PC-9 (cell line): Measurements from ENCODE around the gene SNRPB2. TPM values are rescaled to one million over a fixed set of nuclear protein-coding genes. Genes with fewer than 3 reads are reported as not detected.
A peak's percentile ranks its signal among the peaks of the same experiment; 100 is the strongest.

Experiments used
- BruUV-seq: library from RNA; stranded (reverse); fragments of 400-500 nt; replicated peaks from 2 replicates; lab custom pipeline; 2021; lab: Mats Ljungman, UMichigan
- CTCF ChIA-PET: fragments of 300-600 bp; sonication (Branson Sonifier 250); formaldehyde crosslinking; loops from one replicate; lab custom pipeline; 2022; ENCODE audit warnings: antibody characterized with exemption; lab: Charles Lee
- POLR2A ChIA-PET: fragments of 300-600 bp; sonication (Branson Sonifier 250); formaldehyde crosslinking; loops from one replicate; lab custom pipeline; 2022; ENCODE audit warnings: antibody characterized with exemption; ENCODE audit not compliant: unreplicated experiment; lab: Charles Lee
- DNase-seq, 2 experiments: peaks; one replicate each; pipeline versions ENCODE4 v3.0.0 to v3.0.0-alpha.2; 2015 to 2022; ENCODE audit warnings: mixed read lengths in 1 of 2
- H2AFZ ChIP-seq: fragments of 200-600 bp; sonication (generic); 2 replicates; pipeline ENCODE4 v1.8.1; 2017; ENCODE audit warnings: antibody characterized with exemption
- H3F3A ChIP-seq: fragments of 200-600 bp; sonication (generic); 2 replicates; pipeline ENCODE4 v1.8.1; 2017; ENCODE audit warnings: antibody characterized with exemption, mild to moderate bottlenecking, low read depth; ENCODE audit not compliant: insufficient read depth
- H3K27ac ChIP-seq: fragments of 200-600 bp; sonication (generic); 2 replicates; pipeline ENCODE4 v1.6.1; 2016; ENCODE audit warnings: mixed run types
- H3K27me3 ChIP-seq: fragments of 200-600 bp; sonication (generic); 2 replicates; pipeline ENCODE4 v1.6.1; 2016; ENCODE audit warnings: low read depth, mixed run types; ENCODE audit not compliant: insufficient read depth
- H3K36me3 ChIP-seq: fragments of 200-600 bp; sonication (generic); 2 replicates; pipeline ENCODE4 v1.6.1; 2016; ENCODE audit warnings: low read depth, mixed run types
- H3K4me1 ChIP-seq: fragments of 200-600 bp; sonication (generic); replicated peaks from 2 replicates; pipeline ENCODE4 v1.6.1; 2016; ENCODE audit warnings: mixed run types; ENCODE audit not compliant: insufficient read depth
- H3K4me2 ChIP-seq: fragments of 200-600 bp; sonication (generic); 2 replicates; pipeline ENCODE4 v1.6.1; 2017; ENCODE audit warnings: mixed run types
- H3K4me3 ChIP-seq: fragments of 200-600 bp; sonication (generic); 2 replicates; pipeline ENCODE4 v1.6.1; 2016; ENCODE audit warnings: mixed run types
- H3K79me2 ChIP-seq: fragments of 200-600 bp; sonication (generic); 2 replicates; pipeline ENCODE4 v1.6.1; 2017; ENCODE audit warnings: low read depth, mixed run types
- H3K9me2 ChIP-seq: fragments of 200-600 bp; sonication (generic); 2 replicates; pipeline ENCODE4 v1.8.1; 2017; ENCODE audit warnings: mild to moderate bottlenecking; ENCODE audit not compliant: insufficient read depth
- H3K9me3 ChIP-seq: fragments of 200-600 bp; sonication (generic); 2 replicates; pipeline ENCODE4 v1.8.1; 2016; ENCODE audit warnings: low read depth; ENCODE audit not compliant: insufficient read depth
- H4K20me1 ChIP-seq: fragments of 200-600 bp; sonication (generic); 2 replicates; pipeline ENCODE4 v1.8.1; 2017; ENCODE audit not compliant: insufficient read depth
- EZH2 ChIP-seq: fragments of 200-600 bp; sonication (generic); IDR thresholded peaks from 2 replicates; pipeline ENCODE4 v1.8.0; 2017; ENCODE audit warnings: antibody characterized with exemption, low read depth
- intact Hi-C: fragments of 100-400 bp; cut with micrococcal nuclease; formaldehyde crosslinking; loops from one replicate; pipeline ENCODE4 v1.10.0; 2022; ENCODE audit not compliant: unreplicated experiment
- total RNA-seq: library from RNA; stranded (reverse); gene quantifications from 2 replicates; pipeline ENCODE4 v1.2.3, GENCODE V29; 2021
- TF ChIP-seq, protein P1 (sequence below): fragments of 200-600 bp; sonication (generic); conservative IDR thresholded peaks from 2 replicates; pipeline ENCODE4 v1.6.1; 2017; ENCODE audit warnings: mixed run types, antibody characterized with exemption, mild to moderate bottlenecking, moderate library complexity

Gene SNRPB2
- total RNA-seq, 1 experiment from 2014 or later, result 57.9 TPM

DNA sequence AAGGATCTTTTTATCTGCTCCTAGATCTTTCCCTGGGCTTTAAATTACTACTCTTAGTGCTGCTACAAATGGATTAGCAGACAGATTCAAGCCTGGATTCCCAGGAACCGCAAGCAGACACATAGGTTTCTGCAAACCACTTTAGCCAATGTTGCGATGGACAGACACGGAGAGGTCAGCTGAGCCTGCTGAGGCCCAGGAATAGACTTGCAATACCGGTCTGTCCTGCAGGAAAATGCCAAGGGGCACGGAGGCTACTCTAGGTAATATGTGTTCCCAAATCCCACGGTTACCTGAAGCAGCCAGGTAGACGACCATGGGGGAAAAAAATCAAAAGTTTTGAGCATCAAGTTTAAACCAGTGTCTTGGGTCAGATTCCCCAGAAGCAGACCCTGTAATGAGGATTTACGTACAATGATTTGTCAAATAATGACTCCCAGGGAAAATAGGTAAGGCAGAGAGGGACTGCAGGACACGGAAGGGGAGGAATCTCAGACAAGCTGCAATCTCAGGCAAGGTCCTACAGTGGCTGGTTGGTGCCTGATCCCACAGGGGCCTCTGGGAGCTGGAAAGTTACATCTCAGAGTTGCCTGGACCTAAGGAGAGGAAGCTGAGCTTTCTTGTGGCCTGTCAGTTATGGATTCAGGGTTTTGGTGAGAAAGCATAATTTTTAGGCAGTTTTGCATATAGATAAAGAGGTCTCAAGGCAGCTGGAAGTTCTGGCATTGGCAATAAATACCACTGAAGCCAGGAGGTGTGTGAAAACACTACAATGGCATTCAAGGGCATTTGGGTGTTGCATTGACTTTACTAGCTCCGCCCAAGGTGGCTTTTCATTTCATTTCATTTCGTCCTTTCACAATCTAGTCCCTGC lies 30.8 kb downstream of the SNRPB2 start:
- Histone ChIP-seq H3K9me2 (no peaks in the 10 kb centered on the region), H4K20me1 (no peaks in the 10 kb centered on the region), H3K27me3 (no peaks in the 10 kb centered on the region), H3K4me2 (peak overlapping the region; percentile 68), H3K27ac (peak overlapping the region; percentile 62), H3K79me2 (no peaks in the 10 kb centered on the region), H2AFZ (peak overlapping the region; percentile 57), H3K4me3 (peak overlapping the region; percentile 28; the same call in 1 of the 2 replicates), H3K4me1 (peaks cover 25% of the 10 kb centered on the region), H3K9me3 (no peaks in the 10 kb centered on the region), H3K36me3 (no peaks in the 10 kb centered on the region), H3F3A (0 out of 2 replicates have a peak, but pooled peaks cover 5% of the 10 kb centered on the region)
- intact Hi-C loops, result loop anchor here (1.0 to 5.0 kb wide), 3 partner anchors 60 to 242 kb away; no protein-coding TSS in a partner anchor
- no TSS peak for BruUV-seq
- no peak for TF ChIP-seq EZH2
- TF ChIP-seq, protein P1, sequence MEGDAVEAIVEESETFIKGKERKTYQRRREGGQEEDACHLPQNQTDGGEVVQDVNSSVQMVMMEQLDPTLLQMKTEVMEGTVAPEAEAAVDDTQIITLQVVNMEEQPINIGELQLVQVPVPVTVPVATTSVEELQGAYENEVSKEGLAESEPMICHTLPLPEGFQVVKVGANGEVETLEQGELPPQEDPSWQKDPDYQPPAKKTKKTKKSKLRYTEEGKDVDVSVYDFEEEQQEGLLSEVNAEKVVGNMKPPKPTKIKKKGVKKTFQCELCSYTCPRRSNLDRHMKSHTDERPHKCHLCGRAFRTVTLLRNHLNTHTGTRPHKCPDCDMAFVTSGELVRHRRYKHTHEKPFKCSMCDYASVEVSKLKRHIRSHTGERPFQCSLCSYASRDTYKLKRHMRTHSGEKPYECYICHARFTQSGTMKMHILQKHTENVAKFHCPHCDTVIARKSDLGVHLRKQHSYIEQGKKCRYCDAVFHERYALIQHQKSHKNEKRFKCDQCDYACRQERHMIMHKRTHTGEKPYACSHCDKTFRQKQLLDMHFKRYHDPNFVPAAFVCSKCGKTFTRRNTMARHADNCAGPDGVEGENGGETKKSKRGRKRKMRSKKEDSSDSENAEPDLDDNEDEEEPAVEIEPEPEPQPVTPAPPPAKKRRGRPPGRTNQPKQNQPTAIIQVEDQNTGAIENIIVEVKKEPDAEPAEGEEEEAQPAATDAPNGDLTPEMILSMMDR, result no peak
- CTCF ChIA-PET, result no interaction called here
- DNase-seq, result peak; percentile 55 to 79
- POLR2A ChIA-PET, result no interaction called here

DNA sequence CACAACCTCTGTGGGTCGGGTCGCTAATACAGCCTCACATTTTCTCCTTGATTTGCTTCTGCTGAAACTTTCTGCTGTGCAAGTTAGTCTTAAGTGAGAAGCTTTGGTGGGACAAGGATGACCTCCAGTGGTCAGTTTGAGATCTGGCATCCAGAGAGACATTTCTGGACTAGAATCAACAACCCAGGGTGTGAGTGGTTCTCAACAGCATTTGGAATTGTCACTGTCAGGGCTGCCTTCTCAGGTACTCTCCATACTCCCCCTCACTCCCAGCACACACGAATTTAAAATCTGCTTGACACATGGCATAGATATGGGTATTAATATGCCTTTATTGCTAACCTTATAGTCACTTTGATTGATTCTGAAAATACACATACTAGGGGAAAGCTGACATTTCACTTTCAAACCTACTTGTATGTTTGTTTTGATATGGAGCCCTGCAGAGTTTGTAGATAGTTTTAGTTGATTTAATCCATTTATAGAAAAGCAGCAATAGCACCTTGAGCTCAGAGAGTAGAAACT lies 31.5 kb downstream of the SNRPB2 start:
- H3K27me3 ChIP-seq, result no peaks in the 10 kb centered on the region; the same call in 1 of the 2 replicates
- peaks cover 25% of the 10 kb centered on the region for H3K4me1 ChIP-seq
- peak overlapping the region; percentile 57; the same call in 1 of the 2 replicates for H2AFZ ChIP-seq
- no peaks in the 10 kb centered on the region for H3K79me2 ChIP-seq
- POLR2A ChIA-PET, result no interaction called here
- peak overlapping the region; percentile 28; the same call in 1 of the 2 replicates for H3K4me3 ChIP-seq
- H3K4me2 ChIP-seq, result peak overlapping the region; percentile 68
- intact Hi-C loops, result loop anchor here (1.0 to 5.0 kb wide), 3 partner anchors 61 to 243 kb away; no protein-coding TSS in a partner anchor
- H3K9me2 ChIP-seq, result no peaks in the 10 kb centered on the region
- no peaks in the 10 kb centered on the region for H3K36me3 ChIP-seq
- H4K20me1 ChIP-seq, result no peaks in the 10 kb centered on the region
- no peaks in the 10 kb centered on the region for H3K9me3 ChIP-seq
- H3K27ac ChIP-seq, result peak overlapping the region; percentile 62
- 0 out of 2 replicates have a peak, but pooled peaks cover 5% of the 10 kb centered on the region for H3F3A ChIP-seq
- DNase-seq, result peak; percentile 53 to 72
- CTCF ChIA-PET, result interaction anchor here (0.6 kb wide), 1 partner anchor 51 kb away, joined by 3 read pairs; no protein-coding TSS in a partner anchor
- TF ChIP-seq EZH2, result no peak
- TF ChIP-seq, protein P1, result peak; percentile 88
- no TSS peak for BruUV-seq

DNA sequence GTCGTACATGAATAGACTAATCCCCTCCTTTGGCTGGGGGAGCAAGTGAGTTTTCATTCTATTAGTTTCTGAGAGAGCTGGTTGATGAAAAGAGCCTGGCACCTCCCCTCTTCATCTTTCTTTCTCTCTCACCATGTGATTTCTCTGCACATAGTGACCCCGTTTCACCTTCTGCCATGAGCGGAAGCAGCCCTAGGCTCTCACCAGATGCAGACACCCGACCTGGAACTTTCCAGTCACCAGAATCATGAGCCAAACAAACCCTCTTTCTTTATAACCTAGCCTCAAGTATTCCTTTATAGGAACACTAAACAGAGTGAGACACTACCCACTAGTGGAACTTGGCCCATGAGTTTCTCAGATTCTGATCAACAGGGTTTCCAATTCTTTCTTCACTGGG lies 34.7 kb downstream of the SNRPB2 start:
- Histone ChIP-seq H3K4me3 (no peak overlapping the region), H3K27ac (no peak overlapping the region), H3K79me2 (no peaks in the 10 kb centered on the region), H3K4me1 (peaks cover 16% of the 10 kb centered on the region), H3K4me2 (no peak overlapping the region), H3F3A (0 out of 2 replicates have a peak, but pooled peaks cover 5% of the 10 kb centered on the region), H4K20me1 (no peaks in the 10 kb centered on the region), H3K27me3 (peaks cover 12% of the 10 kb centered on the region; the same call in 1 of the 2 replicates), H3K36me3 (no peaks in the 10 kb centered on the region), H2AFZ (no peak overlapping the region), H3K9me2 (no peaks in the 10 kb centered on the region), H3K9me3 (no peaks in the 10 kb centered on the region)
- BruUV-seq, result no TSS peak
- intact Hi-C loops, result loop anchor here (5.0 kb wide), 1 partner anchor 127 kb away; no protein-coding TSS in a partner anchor
- DNase-seq, result no peak
- POLR2A ChIA-PET, result interaction anchor here (0.6 kb wide), 1 partner anchor 1743 kb away, joined by 5 read pairs; no protein-coding TSS in a partner anchor
- CTCF ChIA-PET, result no interaction called here
- no peak for TF ChIP-seq EZH2
- TF ChIP-seq, protein P1, result no peak
